Measurements from ENCODE around the gene GNA15.
"Not testable (repeated sequence)": the region's sequence is repeated elsewhere in the genome, so short reads cannot be mapped to it uniquely, and the experiment has no call there.

The GNA15 gene

GRCh38 chr19:3193256-3194105 is 57.6 kb downstream of the GNA15 start:
- no peak for DNase-seq

- DNase-seq = no peak
Measured at GRCh38 chr19:3194106-3195087, 58.6 kb downstream of the GNA15 start.

GRCh38 chr19:3196064-3196932 is 60.5 kb downstream of the GNA15 start:
- DNase-seq = no peak

- DNase-seq = no peak
Measured at GRCh38 chr19:3196933-3197205, 61.0 kb downstream of the GNA15 start.

- no peak for DNase-seq
Measured at GRCh38 chr19:3198901-3199700, 63.3 kb downstream of the GNA15 start.

- DNase-seq = no peak
Measured at GRCh38 chr19:3201072-3201700, 65.4 kb downstream of the GNA15 start.

GRCh38 chr19:3201911-3202310 is 66.1 kb downstream of the GNA15 start:
- DNase-seq = no peak

- no peak for DNase-seq
Measured at GRCh38 chr19:3202346-3202745, 66.5 kb downstream of the GNA15 start.

GRCh38 chr19:3202895-3203294 is 67.1 kb downstream of the GNA15 start:
- DNase-seq = not testable (repeated sequence)

GRCh38 chr19:3203805-3204645 is 68.2 kb downstream of the GNA15 start:
- no peak for DNase-seq

GRCh38 chr19:3204646-3205275 is 68.9 kb downstream of the GNA15 start:
- DNase-seq = no peak

GRCh38 chr19:3206216-3206953 is 70.6 kb downstream of the GNA15 start:
- DNase-seq = no peak

GRCh38 chr19:3207461-3208242 is 71.8 kb downstream of the GNA15 start:
- no peak for DNase-seq

- DNase-seq = no peak
Measured at GRCh38 chr19:3208317-3209207, 72.7 kb downstream of the GNA15 start.

GRCh38 chr19:3210347-3211017 is 74.6 kb downstream of the GNA15 start:
- peak; percentile 25 for DNase-seq

- no peak for DNase-seq
Measured at GRCh38 chr19:3211191-3211590, 75.4 kb downstream of the GNA15 start.

GRCh38 chr19:3213159-3213558 is 77.3 kb downstream of the GNA15 start:
- DNase-seq = no peak

All from fibroblast of skin of scalp (primary cell).